HG03457 (cell line): ENCODE data around the gene PPIL6.

Experiments used
- ATAC-seq: cut with Tn5 transposase; IDR thresholded peaks from one replicate; pipeline ENCODE4 v1.9.1; 2021; ENCODE audit warnings: moderate number of reproducible peaks; ENCODE audit not compliant: unreplicated experiment

PPIL6 gene

DNA sequence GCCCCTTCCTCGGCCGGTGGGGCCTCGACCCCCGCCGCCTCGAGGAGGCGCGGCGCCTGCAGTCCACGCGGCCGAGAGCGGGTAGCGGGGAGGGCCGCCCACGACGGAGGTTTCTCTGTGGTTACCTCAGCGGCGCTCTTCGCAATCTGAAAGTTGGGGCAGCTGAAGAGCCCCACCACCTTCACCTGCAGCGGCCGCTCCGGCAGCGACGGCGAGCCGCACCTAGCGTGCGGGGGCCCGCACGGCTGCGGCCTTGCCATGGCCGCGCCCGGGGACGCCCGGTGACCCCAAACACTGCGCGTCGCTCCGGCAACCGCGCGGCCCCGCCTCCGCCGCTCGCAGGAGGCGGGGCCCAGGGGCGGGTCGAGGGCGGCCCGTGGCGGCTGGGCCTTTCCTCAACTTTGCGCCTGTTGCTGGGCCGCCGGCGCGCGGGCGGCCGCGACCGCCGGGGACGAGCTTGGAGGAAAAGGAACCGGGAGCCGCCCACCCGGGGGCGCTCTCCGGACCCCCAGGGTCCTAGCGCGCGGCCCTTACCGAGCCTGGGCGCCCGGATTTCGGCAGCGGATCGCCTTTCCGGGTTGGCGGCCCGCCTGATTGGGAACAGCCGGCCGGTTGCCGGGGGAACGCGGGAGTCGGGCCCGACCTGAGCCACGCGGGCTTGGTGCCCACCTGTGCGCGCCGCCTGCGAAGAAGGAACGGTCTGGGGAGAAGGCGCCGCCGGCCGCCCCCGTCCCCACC, at the start of gene PPIL6, which contains the start of gene SMPD2:
PPIL6 (minus strand) TSS at position 298 of the 738 bp plus-strand sequence; CDS start at position 260, 38 bp downstream.
SMPD2 (plus strand) TSS at position 394 of the 738 bp plus-strand sequence. CDS start 398 bp downstream, outside the sequence.
- ATAC-seq: peak; percentile 73

DNA sequence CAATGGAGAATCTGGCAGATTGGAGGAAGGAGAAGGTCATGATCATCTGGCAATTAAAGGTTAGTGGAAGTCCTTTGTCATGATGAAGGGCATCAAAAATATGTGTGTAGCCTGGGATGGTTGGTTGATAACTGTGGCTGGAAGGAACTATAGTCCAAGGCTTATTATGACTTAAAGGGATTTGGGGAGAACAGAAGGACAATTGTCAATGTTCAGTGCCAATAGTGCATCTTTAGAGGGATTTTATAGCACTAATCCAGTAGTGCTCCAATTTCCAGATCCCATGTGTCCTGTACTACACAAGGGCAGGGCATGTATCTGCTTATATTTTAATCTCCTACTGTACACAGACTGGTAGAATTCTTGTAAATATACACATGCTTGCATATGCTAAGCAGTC, 47.6 kb upstream of the PPIL6 start:
- ATAC-seq: no peak

DNA sequence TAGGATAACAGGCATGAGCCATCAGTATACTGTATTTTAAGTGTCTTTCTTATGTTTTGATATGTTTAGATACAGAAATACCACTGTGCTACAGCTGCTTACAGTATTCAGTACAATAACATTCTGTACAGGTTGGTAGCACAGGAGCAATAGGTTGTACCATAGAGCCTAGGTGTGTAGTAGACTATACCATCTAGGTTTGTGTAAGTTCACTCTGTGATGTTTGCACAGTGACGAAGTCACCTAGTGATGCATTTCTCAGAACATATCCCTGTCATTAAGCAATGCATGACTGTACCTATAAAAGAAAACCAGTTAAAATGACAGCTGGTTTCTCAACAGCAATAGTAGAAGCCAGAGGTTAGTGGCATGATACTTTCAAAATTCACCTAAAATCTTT, 45.6 kb upstream of the PPIL6 start:
- ATAC-seq: no peak

DNA sequence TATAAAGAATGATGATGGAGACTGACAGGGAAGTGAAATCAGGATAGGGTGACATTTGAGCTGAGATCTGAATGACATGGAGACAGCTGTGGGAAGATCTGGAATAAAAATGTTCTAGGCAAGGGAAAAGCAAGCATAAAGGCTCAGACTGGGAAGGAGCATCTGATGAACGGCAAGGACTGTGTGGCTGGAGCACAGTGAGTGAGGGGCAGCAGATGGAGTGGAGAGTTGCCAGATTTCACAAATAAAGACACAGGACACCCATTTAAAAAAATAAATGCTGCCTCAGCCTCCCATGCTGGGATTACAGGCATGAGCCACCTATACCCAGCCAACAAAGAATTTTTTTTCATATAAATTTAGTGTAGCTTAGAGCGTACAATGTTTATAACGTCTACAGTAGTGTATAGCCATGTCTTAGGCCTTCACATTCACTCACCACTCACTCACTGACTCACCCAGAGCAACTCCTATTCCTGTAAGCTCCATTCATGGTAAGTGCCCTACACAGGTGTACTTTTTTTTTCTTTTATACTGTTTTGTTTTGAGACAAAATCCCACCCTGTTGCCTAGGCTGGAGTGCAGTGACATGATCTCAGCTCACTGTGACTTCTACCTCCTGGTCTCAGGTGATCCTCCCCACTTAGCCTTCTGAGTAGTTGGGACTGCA, 45.0 kb upstream of the PPIL6 start:
- ATAC-seq: no peak

DNA sequence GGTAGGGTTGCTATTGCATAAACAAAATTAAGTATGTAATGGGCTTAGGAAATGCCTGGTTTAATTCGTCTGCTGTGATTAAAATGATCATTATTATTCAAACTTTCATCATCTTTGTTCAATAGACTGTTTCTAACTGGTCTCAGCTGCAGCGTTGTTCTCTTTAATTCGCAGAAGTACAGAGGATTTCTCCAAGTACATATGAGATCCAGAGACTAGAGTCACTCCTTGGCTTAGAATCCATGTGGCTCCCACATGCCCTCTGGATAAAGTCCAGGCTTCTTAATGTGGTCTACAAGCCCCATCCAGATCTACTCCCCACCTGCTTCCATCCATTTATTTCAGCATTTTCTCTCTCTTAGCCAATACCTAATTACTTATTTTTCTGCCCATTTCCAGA, 43.7 kb upstream of the PPIL6 start:
- ATAC-seq: no peak

DNA sequence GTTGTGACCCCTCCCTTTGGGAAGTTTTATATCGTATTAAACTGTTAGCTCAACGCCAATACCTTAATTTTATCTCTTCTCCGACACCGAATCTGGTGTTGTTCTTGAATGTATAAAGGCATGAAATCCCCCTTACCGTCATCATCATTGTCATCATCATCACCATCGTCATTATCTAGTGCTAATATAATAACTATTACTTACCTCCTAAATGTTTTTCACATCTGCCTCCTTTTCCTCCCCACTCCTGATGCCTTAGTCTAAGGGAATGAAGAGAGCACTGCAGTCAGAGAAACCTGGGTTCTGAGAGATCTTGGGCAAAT, 43.3 kb upstream of the PPIL6 start:
- ATAC-seq: no peak

DNA sequence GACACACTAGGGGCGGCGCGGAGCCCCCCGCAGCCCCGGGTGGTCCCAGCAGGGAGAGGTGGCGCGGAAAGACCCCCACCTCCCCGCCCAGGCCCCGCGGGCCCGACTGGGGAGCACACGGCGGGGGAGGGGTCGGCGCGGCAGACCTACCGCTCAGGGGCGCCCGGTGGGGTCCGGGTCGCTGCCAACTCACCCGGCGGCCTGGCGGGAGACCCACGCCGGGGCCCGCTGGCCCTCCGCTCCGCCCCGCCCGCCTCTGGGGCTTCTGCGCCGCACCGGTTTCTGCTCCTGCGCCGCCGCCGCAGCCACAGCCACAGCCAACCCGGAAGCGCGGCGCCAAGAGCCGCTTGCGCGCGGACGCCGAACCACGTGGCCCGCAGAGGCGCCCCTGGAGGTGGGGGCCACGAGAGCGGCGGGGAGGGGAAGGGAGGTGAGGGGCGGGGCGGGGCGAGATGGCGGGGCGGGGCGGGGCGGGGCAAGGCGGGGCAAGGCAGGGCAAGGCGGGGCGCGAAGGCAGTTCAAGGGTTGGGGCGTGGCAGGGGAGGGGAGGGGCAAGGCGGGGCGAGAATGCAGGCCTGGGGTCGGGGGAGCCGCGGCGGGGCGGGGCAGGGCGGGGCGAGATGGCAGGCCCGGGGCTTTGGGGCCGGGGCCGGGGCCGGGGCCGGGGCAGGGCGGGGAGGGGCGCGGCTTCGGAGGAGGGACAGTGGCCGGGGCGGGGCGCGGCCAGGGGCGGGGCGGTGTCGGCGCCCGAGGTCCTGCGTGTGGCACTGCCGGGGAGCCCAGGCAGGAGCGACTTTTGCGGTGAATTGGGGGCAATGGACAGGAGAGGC, 42.7 kb upstream of the PPIL6 start, which contains the start of gene ZBTB24:
ZBTB24 (minus strand) TSS at position 315 of the 830 bp plus-strand sequence. CDS start 1,193 bp downstream, outside the sequence.
- ATAC-seq: peak; percentile 75

DNA sequence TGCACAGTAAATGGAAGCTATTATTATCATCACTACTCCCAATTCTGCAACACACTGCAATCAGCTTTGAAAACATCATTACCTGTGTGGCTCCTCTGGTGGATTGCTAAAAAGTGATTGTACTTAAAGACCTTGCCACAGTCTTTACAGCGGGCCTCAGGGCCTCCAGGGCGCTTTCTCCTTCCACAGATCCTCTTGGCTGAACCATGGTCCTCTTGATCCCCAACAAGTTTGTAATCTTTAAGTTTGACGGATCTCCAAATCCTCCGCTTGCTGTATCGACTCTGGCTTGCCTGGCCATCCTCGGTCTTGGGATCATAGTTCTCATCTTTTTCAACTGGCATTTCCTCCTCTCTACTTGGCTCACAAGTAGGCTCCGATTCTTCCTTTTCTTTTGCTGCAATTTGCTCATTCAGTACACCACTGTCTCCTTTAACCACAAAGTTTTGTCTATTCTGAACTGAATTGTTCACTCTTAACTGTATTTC, 40.6 kb upstream of the PPIL6 start:
- ATAC-seq: no peak

DNA sequence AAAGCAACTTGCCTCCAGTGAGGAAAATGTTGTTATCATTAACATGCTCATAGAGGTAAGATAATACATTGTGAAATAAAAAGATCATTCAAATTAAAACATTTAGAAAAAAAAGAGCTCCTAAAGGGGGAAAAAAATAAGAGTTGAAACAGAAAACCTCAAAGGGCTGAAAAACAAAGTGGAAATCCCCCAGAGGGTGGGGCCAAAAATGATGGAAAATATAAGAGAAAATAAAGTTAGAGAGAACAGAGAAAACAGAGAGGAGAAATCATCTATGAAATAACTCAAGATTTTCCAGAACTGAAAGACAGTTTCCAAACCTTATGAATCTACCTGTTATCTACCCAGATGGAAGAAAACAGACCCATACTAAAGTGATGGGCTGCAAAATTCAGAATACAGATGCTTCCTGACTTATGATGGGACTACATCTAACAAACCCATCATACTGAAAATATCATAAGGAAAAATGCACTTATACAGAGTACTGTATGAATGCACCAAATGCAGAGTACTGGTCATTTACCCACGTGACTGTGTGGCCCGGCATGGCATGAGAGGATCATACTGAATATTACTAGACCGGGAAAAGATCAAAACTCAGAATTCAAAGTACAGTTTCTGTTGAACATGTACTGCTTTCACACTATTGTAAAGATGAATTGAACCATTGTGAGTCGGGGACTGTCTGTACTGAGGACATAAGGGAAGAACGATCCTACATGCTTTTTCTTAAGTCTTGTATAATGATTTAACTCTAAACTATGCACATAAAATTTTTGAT, 38.6 kb upstream of the PPIL6 start:
- no peak for ATAC-seq

DNA sequence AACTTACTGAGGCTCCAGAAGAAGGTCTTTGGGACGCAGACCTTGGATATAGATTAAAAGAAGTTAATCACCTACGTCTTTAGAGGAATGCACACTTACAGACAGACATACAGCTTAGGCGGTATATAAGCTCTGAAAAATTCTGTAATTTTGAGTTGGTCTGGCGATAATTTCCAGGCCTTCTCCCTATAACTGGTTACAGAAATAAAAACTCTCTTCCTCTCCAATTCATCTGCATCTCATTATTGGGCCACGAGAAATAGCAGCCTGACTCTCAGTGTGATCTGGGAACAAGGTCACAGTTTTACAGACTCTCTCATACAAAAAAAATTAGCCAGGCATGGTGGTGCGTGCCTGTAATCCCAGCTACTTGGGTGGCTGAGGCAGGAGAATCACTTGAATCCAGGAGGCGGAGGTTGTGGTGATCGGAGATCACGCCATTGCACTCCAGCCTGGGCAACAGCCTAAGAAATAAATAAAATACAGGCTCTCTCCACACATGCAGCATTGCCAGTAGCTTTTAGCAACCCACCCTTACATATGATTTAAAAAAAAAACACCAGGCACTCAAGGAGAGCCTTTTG, 37.9 kb upstream of the PPIL6 start:
- no peak for ATAC-seq

DNA sequence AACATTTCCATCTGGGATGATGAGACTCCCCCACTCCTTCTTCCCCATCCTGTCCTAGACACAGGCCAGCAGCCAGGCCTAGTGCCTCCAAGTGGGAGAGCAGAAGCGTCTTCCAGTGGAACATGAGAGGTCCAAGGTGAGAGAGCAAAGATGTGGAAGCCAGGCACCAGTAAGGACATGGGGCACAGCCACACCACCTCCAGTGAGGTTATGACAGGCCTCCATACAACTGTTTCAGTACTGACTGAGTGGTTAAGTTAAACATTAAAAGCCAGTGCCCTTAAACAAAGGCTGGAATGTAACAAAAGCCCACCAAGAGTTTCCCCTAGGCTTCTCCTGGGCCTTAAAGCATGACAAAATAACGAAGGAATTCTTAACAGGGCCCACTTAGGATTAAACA, 37.3 kb upstream of the PPIL6 start:
- ATAC-seq: peak; percentile 44

DNA sequence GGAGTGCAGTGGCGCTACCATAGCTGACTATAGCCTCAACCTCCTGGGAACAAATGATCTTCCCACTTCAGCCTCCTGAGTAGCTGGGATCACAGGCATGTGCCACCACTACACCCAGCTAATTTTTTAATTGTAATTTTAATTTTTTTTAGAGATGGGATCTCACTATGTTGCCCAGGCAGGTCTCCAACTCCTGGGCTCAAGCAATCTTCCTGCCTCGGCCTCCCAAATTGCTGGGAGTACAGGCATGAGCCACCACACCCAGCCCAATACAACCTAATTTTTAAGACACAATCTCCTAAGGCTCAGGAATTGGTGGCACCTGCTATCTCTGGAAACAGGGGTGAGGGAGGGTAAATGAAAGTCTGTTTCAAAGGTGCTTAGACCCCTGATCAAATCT, 36.8 kb upstream of the PPIL6 start:
- no peak for ATAC-seq

DNA sequence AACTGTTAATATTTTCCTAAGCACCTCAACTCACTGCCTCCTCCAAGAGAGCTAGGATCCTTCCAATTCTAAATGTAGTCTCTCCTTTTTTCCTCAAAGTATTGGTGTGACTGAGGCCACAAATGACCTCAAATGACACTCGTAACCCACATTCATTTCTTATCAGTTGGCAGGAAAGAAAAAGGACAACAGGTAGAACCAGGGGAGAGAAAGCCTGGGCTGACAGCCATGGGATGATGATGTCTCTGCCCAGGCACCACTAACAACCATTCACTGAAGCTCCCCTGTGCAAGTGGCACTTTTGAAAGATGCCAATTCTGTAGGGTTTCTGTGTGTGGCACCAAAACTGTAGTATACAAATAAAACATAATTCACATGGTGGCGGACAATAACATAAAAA, 35.2 kb upstream of the PPIL6 start:
- no peak for ATAC-seq

DNA sequence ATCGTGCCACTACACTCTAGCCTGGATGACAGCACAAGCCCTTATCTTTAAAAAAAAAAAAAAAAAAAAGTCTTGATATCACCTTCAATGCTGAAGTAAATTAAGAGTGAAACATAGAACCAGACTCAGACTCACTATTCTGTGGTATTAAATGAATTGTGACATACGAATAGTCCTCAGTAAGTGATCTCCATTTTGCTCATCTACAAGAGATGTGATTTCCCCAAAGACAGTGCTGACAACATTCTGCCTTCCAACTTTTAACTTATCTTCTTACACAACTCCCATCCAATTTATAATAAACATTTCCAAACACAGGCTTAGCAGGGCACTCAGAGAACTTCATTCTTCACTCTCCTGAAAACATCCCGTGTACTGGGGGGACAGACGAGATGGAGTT, 34.6 kb upstream of the PPIL6 start:
- ATAC-seq: no peak

DNA sequence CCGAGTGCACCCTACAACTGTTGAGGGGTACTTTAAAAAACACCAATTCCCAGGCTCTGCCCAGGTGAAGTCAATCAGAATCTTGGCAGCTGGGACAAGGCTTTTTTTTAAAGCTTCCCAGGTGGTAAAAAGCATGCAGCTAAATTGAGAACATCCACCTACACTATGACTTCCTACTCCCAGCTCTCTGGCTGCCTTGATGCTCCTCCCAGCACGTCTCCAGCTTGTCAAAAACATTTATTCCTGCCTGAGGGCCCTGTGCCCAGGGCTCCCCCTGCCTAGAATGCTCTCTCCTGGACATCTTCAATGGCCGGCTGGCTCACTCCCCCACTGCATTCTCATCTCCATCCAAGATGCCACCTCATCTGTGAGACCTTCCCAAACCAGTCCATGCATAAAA, 32.7 kb upstream of the PPIL6 start:
- no peak for ATAC-seq

DNA sequence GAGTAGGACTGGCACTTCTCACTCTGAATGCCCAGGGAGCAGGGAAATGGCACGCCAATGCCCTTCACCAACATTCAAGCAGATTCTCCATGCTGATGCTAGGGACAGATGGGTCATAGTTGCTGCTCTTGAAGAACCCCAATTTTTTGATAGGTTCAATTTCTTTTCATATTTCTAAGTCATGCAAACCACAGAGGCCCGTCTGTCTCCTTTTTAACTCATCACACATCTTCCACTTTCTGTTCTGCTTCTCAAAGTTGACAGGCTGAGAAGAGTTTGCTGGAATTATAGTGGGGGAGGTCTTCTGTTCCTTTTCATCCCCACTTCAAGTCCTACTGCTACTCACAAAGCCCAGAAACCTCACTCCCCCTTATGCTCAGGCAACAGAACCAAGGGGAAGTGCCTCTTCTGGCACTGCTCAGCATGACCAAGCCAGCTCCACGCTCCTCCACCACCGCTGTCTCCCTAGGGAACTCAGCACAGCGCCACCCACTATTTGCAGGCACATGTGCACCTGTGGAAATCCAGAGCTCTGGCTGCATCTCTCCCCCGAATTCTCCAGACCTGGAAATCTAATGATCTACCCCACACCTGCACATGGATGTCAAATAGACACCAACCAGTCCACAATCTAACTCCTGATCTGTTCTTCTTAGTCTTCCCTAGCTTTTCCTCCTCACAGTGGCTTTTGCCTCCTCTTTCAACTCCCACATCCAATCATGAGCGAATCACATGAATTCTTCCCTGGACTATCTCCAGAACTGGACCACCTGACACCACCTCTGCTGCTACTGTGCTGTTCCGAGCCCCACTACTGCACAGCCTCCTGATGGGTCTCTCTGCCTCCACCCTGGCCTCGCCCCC, 31.9 kb upstream of the PPIL6 start:
- ATAC-seq: no peak

DNA sequence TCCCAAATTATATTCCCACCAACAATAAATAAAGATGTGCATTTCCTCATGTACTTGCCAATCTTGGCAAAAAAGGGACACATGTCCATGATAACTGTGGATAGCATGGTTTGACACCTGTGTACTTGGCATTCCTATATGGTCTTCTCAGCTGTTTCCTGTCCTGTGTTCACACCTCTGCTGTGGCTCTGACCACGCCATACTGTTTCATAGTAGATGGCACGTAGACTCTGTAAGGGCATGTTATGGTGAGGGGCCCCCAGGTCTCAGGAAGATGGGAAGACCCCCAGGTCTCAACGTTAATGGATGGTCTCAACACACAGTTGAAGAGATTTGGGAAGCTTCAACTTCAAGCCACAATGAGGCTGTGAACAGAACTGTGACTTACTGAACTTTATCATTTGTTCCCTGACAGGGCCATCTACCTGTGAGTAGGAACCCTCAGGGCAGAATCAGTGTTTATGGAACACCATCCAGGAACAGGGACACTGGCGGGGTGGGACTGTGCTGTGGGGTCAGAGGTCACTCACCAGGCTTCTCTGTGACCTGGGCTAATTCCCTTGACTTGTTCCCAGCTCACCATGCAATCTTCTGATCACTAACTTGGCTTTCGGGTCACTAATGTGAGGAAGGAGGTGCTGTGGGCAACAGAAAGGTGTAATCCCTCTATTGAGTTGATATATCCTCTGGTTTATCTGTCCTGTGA, 30.8 kb upstream of the PPIL6 start:
- no peak for ATAC-seq

DNA sequence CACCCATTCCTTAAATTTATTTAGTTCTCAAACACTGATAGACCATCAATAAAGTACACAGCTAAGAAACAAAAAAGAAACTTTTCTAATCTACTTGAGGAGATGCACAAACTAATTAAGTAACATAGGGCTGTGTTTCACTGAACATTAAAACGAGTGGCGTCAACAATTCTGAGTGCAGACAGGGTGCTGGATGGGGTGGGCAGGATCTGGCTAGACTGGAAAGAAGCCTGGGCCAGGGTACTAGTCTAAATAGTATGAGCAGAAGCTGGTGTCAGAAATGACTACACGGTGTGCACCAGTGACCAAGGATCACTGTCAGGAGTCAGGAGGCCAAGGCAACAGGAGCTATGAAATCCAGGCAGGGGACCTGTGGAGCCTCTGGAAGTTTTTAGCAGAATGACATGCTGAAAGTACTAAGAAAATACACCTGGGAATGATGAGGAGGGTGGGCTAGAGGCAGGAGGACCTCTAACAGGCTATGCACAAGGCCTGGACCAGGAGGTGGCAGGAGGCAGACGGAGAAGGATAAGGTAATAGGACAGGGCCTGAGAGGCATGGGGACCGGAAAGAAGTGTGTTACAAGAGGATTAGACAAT, 29.3 kb upstream of the PPIL6 start:
- no peak for ATAC-seq
